GM12892 (cell line): ENCODE results near the gene FCRL6.

Experiments
- POLR2A ChIP-seq: IDR thresholded peaks from 2 replicates; pipeline ENCODE4 v1.6.1; 2011; ENCODE audit warnings: low read depth, low read length, control low read depth
- POLR2AphosphoS5 ChIP-seq: IDR thresholded peaks from 2 replicates; pipeline ENCODE4 v1.6.1; 2011; ENCODE audit warnings: low read depth, low read length, control low read depth
- TAF1 ChIP-seq: IDR thresholded peaks from 2 replicates; pipeline ENCODE4 v1.6.1; 2011; ENCODE audit warnings: low read depth, mild to moderate bottlenecking, control low read depth, low read length, borderline replicate concordance

GRCh38 chr1:159829822-159830465 lies 27.8 kb downstream of the FCRL6 start:
- no peak for TF ChIP-seq POLR2A
- no peak for TF ChIP-seq TAF1
- TF ChIP-seq POLR2AphosphoS5 = no peak
